ENCODE measurements around the gene PDLIM5. TPM values are rescaled to one million over a fixed set of nuclear protein-coding genes. Genes with fewer than 3 reads are reported as not detected.
"Not testable (repeated sequence)": the region's sequence is repeated elsewhere in the genome, so short reads cannot be mapped to it uniquely, and the experiment has no call there.

The PDLIM5 gene
- total RNA-seq, 1 donor from 2014 or later: 491 TPM

DNA sequence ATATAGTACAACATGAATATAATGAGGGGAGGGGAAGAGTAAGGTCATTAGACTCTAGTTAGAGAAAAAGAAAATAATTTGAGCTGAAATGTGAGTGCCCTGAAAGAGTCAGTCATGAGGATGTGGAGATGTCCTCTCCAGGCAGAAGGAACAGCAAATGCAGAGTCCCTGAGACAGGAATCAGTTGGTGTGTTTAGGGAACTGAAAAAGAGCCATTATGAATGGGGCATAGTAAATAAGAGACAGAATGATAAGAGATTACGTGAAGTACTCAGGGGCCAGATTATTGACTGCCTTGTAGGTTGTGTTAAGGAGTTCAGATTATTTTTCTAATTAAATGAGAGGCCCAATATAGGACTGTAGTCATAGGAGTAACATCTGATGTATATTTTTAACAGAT, 147.0 kb downstream of the PDLIM5 start:
- DNase-seq: no peak

DNA sequence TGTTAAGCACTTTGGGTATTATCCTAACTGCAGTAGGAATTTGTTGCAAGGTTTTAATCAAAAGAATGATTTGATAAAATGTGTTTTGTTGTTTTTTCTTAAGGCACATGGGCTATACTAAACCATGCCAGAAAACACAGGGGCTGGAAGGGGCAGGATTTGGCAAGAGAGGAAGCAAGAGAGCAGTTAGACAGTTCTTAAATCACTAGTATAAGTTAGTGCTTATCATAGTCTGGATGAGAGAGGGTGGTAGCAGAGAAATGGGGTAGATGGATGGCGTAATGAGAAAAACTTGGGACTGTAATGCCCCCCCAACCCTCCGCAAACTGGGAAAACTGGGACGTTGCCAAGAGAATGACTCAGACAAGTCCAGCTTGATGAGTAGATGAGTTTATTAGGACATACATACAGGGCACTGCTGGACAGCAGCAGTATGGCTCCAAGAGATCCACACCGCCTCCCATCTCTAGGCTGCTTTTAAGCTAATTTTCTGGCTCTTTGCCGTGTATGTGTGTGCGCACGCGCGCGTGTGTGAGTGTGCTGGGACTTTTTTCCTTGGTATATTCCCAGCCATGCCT, 151.5 kb downstream of the PDLIM5 start:
- peak; percentile 11 for DNase-seq

DNA sequence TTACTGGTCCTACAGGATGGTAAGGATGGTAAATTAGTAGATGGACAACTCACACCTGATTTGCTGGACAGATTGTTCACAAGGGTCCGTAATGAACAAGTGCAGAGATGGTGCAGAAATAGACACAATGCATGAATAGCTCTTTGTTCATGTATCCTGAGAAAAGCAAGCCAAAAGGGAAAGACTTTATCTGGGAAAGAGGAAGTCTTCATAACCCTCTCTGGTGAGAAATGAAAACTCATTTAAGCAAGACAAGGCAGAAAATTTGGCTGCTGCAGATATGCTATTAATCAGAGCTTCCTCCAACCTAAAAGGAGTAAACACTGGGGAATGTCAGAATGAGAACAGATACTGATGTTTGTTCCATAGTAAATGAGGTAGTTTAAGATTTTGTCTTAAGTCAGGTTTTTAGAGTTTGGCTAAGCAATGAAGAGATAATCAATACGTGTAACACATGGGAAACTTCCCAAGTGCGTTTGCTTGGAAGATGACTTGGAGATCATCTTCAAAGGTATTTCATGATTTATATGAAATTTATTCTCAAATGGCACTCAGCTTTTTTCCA, 153.6 kb downstream of the PDLIM5 start:
- DNase-seq: no peak

DNA sequence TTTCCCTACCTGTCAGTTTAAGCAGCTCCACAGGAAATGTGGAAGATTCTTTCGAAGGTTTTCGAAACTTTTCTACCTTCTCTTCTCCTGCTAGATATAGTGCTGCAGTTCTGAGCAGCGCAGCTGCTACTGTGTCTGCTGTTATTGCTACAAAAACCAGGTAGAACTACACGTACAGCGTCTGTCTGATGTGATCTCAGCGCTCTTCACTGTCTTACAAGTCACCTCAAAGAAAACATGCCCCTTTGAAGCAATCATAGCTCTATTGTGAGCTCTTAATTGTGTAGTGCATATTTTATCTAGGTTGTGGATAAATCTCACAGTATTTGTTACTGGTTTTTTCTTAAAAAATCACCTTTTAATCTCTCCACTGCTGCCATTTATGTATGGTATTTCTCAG, 158.4 kb downstream of the PDLIM5 start:
- DNase-seq: no peak

DNA sequence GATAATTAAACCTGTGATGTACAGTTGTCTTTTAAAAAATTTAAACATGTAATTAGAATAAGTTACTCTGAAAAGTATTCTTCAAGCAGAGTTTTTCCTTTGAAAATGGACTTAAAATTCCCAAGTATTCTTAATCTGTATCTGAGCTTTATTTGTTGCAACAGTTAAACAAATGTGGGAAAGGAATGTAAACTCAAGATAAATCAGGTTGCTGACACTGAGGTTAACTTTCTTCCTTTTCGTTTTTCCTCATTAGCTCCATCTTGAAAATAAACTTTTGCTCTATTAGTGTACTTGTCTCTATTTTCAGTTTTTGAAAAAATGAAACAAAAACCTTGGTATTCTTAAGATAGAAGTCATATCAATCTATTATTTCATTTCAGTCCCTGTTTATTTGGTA, 161.5 kb downstream of the PDLIM5 start:
- no peak for DNase-seq

DNA sequence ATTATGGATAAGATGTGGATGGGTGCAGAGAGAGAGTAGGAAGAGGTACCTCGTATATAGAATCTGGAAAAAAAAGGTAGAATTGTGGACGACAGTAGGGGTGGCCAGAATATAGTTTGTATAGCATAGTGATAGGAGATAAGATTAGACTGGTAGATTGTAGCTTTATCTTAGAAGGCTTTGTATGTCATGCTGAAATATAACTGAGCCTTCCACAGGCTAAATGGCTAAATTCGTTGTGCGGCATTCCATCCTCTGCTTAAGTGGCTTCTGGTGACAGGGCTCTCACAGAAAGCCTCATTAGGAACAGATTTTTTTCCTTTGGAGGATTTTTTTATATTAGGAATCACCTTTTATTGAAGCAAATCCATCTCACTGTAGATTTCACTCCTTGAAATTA, 163.7 kb downstream of the PDLIM5 start:
- no peak for DNase-seq

DNA sequence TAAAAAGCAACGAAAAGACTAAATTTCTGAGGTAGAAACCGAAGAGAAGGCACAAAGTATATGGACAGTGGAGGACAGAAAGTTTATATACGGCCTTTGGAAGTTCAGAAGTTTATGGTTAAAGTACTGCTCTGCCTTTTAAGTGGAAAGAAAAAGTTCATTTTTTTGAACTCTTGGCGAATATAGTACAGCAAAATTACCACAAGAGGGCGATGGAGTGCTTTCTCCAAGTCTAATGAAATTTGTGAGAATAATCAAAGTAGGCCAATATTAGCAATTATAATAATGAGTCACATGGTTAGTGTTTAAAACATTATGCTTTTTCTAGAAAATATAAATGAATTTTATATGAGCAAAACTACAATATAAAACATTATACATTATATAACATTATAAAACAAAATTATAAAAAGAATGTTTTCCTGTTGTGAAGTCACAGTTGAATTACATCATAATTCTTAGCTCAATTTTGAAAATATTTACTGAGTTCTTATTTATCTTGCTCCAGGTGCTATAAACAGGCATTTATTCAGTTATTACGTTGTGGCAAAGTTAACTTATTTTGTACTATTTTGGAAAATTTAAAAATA, 169.8 kb downstream of the PDLIM5 start:
- peak; percentile 76 for DNase-seq

DNA sequence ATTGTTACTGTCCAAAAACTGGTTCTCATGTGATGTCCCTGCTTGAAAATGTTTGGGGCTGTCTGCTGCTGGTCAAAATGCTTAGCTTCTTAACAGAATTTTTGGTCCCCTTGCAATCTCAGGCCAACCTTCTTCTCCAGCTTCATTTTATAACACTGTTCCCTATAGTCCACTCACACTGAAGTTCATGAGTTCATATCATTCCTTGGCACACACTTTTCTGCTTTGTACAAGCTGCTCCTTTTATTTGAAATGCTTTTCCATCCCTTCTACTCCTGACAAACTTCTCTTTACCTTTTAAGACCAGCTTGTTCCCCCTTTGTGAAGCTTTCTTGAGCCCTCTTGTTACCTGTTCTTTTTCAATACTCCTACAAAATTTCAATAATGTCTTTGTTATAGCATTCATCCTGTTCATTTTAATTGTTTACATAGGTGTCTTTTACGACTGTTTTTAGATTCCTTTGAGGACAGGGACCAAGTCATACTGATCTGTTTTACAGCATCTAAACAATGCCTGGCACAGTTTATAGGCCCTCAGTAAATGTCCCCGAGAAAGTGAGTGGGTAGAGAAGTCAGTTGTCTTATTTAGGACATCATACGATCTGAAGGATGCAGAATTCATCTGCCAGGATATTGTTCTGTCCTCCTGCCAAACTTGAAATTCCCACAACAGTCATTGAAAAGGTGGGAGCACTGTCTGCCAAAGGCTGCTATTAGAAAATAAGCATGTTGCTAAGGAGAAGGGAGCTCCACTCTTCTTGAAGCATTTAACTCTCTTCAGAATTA, 171.6 kb downstream of the PDLIM5 start:
- DNase-seq: peak; percentile 15

DNA sequence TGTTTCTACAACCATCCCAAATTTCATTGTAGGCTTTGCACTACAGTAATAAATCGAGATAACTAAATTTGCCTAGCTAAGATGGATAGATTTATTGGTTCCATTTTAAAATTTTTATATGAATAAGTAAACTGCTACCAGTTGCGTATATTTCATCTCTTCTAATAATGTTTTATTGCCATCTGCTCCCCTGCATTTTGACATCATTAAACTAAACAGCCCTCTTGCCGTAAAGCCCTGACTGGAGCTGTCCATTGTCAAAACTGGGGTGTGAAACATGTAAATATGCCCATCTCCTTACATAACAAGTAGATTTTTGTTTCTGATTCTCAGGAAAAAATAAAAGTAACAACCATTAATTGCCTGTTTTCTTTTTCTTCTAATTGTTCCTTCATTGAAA, 175.2 kb downstream of the PDLIM5 start:
- no peak for DNase-seq

DNA sequence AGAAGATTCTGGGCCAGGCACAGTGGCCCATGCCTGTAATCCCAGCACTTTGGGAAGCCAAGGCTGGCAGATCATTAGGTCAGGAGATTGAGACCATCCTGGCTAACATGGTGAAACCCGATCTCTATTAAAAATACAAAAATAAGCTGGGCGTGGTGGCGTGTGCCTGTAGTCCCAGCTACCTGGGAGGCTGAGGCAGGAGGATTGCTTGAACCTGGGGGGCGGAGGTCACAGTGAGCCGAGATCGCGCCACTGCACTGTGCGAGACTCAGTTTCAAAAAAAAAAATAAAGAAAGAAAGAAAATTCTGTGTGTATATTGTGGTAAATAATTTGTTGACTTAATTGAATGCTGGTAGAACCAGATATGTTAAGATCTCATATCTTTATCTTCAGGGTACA, 177.3 kb downstream of the PDLIM5 start:
- not testable (repeated sequence) for DNase-seq

DNA sequence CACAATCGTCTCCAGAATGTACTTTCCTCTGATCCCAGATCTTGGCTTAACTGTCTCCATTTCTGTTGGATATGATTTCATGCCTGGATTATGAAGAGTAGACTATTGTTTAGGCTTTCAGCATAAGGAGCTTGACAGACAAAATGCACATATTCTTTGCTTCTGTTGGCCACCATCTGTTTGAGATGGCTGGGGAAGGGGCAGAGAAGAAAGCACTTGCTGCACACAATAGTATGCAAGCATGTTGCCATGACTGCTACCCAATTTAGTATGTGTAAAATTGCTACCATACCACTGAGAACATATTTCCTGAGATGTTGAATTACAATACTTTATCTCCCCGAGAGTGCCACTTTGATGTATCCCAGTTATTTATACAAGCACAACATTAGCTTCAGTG, 178.1 kb downstream of the PDLIM5 start:
- DNase-seq: no peak

DNA sequence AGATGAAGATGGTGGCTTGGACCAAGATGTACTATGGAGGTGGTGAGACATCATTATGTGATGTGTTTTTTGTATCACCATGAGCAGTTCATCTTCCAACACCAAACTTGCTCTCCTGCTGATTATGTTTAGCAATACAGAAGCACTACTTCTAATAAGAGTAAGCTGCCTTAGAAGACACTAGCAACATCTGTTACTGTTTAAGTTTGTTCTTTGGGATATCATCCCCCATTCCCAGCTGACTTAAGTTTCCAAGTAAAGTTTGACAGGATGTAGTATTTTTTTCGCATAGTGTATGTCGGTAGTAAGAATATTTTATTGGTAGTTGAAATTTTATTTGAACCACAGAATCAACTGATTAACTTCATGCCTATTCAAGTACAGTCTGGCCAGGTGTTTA, 182.5 kb downstream of the PDLIM5 start:
- no peak for DNase-seq

DNA sequence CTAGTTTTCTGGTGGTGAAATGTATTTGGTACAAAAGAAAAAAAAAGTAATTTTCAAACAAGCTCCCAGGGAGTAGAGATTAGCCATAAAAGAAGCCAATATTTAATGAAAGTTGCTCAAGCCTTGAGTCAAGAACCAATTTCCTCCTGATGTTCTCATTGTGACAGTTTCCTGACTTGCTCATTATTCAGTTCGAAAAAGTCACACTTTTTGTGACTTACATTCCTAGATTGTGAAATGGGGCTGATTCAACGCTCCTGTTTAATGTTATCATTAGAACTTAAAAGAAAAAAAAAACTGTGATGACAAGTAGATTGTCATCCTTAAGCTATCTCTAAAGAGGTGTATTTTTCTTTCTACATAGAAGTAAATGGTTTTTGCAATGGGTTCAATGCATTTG, 183.4 kb downstream of the PDLIM5 start:
- DNase-seq: no peak

DNA sequence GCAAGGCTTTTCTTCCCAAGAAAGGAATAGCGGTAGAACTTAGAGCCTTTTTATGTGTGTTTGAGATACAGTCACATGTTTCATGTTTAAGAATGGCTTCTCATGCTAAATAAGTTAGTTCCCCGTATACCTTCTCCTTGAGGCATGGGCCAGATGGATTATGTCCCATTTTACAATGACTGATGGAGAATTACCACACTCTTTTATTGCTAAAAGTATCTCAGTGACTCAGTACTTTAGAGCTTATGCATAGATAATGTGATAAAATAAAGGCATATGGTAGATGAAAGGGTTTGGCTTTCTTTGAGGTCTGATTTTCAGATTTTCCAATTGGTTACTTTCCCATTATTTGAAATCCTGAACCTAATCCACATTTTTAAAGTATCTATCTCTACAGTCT, 184.3 kb downstream of the PDLIM5 start:
- DNase-seq: no peak

DNA sequence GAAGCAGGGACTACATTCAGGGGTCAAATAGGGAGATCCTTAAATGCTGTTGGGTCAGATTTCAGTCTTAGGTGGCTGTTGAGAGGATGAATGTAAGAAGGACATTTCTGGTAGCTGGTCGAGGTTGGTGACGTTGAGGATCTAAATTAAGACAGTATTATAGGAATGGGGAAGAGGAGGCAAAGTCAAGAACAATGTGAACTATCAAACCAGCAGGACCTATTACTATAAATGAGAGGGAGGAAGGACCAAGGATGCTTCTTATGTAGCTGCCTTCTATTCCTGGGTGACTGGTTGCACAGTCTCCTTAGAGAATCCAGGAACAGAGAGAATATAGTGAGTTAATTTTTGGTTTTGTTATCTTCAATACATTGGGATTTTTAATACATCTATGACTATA, 187.6 kb downstream of the PDLIM5 start:
- no peak for DNase-seq

DNA sequence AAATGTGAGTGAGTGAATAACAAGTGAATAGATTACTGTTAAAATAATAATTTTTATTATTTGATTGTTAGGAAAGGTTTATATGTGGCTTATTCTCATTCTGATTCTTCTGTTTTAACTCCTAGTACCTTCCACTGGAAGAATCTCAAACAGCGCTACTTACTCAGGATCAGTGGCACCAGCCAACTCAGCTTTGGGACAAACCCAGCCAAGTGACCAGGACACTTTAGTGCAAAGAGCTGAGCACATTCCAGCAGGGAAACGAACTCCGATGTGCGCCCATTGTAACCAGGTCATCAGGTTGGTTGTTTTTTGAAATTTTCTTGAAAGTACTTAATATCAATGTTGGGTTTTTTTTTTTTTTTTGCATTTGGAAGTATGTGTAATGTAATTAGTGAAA, 188.4 kb downstream of the PDLIM5 start:
- no peak for DNase-seq

DNA sequence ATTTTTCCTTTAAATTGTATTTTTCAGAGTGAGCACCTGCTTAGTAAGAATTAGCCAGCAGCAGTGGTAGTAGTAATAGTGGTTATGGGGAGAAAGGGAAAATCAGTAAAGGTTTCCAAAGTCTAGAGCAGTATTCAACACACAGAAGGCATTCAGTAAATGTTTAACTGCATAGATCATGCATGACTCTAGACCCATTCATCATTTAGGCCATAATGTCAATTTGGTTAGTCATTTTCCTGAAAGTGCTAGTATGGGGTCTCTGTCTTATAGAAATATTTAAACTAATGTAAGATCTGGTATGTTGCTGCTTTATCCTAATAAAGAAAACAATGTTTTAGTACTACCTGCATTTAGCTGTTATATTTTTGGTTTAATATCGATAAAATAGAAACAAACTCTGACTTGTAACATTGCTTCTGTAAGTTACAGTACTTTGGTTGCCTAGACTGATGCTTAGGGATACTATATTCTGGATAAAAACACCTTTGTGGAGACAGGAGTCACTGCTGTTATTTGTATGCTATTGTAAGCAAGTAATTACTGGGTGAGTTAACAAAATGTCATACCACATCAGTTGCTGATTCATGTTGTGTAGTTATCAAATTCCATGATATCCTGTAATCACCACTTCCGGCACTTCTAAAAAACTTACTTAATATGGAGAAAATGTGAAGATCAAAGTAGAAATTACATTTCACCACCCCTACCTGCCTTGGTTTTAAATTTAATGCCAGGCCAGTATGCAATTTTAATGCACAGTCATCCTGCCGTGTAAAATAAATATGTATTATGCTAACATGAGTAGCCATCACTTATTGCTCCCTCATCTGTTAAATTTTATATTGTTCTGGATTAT, 190.2 kb downstream of the PDLIM5 start:
- no peak for DNase-seq

DNA sequence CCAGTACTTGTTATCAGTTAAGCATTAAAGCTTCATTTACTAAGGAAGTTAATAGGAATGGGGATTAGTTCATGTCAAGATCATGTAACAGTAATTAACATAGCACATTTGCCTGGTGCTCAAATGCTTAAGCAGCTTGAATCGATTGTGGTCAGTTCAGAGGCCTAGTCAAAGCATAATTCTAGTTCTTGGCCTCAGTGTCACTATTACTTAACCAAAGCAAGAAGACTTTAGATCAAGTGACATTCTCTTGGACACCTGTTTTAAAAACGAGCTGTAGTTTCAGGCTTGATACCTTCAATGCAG, 190.8 kb downstream of the PDLIM5 start:
- DNase-seq: no peak

DNA sequence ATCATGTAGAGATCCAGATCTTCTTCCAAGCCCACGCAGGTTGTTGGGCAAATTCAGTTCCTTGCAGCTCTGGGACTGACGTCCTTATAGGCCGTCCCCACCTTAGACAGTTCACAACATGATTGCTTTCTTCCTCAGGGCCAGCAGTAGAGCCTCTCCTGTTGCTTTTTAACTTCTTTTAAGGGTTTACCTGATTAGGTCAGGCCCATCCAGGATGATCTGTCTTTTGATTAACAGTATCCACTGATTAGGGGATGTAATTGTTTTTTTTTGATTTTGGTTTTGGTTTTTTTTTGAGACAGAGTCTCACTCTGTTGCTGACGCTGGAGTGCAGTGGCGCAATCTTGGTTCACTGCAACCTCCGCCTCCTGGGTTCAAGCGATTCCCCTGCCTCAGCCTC, 197.0 kb downstream of the PDLIM5 start:
- DNase-seq: no peak

DNA sequence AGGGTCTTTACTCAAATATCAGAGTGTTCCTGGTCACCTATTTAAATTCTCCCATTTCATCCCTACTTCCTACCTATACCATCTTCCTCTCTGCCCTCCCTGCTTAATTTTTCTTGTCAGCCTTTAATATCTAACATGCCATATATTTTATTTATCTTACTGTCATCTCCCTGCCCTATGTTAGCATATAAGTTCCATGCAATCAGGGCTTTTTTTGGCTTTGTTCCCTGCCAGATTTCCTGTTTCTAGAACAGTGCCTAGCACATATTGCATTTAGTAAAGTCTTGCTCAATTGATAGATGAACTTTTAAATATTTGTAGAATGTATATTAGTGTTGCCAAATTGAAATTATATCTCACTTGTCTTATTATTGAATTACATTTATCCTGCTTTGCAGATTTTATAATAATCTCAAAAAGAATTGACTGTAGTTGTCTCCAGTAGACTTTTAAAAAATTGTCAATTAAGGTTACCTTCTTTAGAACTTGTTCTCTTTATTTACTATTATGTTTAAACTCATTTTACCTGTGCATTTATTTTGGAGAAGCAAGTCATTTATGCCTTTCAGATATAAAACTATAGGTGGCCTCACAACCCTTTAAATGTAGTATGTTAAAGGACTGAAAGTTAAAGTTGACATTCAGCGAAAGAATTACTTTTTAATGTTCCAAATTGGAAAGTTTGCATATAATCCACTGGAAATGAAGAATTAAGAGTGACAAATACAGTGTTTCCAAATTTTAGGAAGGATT, 197.8 kb downstream of the PDLIM5 start:
- no peak for DNase-seq

DNA sequence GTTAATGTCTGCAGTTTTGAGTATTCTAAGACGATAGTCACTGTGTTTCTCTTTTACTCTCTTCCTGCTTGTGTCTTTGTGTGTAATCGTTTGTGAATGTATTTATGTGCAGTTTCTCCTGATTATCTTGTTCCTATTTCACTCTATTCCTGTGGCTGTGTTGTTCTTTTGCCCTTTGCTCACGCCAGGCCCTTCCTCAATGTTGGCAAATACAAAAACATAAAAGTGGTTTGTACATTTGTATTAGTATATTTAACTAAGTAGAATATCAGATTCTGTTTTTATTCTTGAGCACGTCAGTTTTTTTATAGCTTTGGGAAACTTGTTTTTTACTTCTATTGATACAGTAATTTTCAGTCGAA, 198.4 kb downstream of the PDLIM5 start:
- DNase-seq: no peak

DNA sequence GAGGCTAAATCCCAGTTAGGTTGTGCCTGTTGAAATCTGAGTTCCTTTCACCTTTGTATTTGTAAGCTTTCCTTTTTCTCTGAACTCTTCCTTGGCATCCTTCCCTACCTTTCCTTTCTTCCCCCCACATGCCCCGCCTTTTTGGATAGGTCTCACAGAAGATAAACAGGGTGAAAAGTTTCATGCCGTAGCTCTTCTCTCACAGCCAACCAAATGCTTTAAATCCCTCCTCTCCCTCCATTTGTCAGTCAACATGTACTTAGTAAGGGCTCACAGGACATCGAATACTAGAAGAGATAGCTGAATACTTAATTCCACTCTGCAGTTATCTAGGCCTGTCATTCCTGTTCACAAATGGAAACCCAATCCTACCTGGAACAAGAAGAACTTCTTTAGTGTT, 198.9 kb downstream of the PDLIM5 start:
- no peak for DNase-seq
